ENCODE measurements around the gene CBFA2T2. TPM values are rescaled to one million over a fixed set of nuclear protein-coding genes. Genes with fewer than 3 reads are reported as not detected.
"Not testable (repeated sequence)": the region's sequence is repeated elsewhere in the genome, so short reads cannot be mapped to it uniquely, and the experiment has no call there.

The CBFA2T2 gene
- total RNA-seq, 2 donors from 2014 or later, result 20.9 to 23.8 TPM

DNA sequence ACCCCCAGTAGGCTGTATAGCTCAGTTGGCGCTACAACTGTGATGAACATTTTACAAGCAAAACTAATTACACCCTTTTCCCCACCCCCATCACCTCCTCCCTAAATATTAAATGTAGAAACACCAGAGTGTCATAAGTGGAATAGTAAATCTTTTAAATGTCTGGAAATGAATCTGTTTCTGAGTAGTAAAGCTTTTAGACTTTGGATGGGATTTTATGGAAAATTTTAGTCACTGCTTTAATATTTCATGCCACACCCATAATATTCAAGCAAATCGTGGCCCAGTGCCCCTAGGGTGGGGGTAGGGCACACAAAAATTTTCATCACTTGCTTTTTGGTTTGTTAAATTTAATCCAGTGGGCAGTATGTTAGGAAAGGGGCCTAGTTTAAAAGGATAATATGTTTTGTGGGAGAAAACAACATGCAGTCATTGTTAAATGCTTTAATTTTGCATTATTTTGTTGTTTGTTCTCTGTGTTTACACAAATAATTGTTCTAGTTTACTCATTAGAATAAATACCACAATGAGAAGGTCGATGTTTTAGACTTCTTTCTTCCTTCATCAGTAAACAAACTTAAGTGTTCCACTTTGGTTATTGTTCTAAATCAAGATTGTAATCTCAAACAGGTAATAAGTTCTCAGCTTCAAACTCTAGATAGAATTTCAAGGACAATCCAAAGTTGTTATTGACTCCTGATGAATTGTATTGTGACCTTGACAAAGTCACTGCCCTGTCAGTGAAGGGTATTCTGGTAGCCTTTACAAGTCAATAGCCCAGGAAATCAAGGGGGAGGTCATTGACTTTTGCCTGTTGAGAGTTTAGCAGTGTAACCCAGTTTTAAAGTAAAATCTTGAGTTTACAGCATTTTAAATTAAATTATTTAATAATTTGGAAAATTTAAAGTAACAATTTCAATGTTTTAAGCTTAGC, 79.2 kb downstream of the CBFA2T2 start:
- no peak for TF ChIP-seq CTCF (IDR thresholded peaks at IDR 0.05)
- Histone ChIP-seq H3K4me1 (no peaks in the 10 kb centered on the region), H3K27ac (no peak overlapping the region)

DNA sequence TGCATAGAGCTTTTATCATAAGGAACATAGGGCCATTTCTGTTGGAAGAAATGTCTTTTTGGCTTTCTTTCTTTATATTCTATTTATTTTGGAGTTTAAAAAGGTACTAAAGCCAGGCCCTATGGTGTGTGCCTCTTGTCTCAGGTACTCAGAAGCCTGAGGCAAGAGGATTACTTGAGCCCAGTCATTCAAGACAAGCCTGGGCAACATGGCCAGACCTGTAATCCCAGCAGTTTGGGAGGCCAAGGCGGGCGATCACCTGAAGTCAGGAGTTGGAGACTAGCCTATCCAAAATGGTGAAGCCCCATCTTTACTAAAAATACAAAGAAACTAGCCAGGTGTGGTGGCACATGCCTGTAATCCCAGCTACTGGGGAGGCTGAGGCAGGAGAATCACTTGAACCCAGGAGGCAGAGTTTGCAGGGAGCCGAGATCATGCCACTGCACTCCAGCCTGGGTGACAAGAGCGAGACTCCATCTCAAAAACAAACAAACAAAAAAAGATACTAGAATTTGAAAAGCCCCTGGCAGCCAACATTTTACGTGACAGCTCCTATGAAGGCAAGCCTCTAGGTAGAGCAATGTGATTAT, 80.0 kb downstream of the CBFA2T2 start:
- no peak for TF ChIP-seq CTCF (IDR thresholded peaks at IDR 0.05)
- Histone ChIP-seq H3K9ac (ENCODE audit: low read depth in 2 of 2, low read length in 2 of 2) (no peak overlapping the region), H3K27ac (no peak overlapping the region), H3K4me1 (no peaks in the 10 kb centered on the region), H3K36me3 (no peaks in the 10 kb centered on the region), H3K9me3 (no peaks in the 10 kb centered on the region), H3K4me3 (no peak overlapping the region), H3K27me3 (no peaks in the 10 kb centered on the region)
- no peak for DNase-seq
- intact Hi-C loops (cut with DNase I), result no loop called here

More for the DNA sequence above, 79.2 kb downstream of the CBFA2T2 start:
- Histone ChIP-seq H3K9me3 (no peaks in the 10 kb centered on the region), H3K9ac (ENCODE audit: low read depth in 2 of 2, low read length in 2 of 2) (no peak overlapping the region), H3K36me3 (no peaks in the 10 kb centered on the region), H3K4me3 (no peak overlapping the region), H3K27me3 (no peaks in the 10 kb centered on the region)
- no peak for DNase-seq
- intact Hi-C loops (cut with DNase I), result no loop called here

DNA sequence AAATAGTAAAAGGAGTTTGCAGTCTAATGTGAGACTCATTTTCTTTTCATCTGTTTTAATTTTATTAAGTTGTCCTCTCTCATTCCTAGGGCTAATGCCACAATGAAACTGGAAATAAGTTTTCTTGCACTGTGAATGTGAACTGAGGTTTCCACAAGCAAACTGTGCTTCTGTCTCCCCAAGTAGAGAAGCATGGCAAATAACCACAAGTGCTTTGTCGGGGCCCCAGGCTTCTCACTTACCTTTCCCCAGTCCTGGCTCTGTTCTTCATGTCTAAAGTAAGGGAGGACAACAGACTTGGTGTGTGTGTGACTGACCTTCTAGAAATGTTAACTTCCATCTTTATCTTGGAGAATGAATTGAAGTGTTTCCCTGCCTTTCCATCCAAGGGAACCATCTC, 80.8 kb downstream of the CBFA2T2 start:
- H3K9ac ChIP-seq (ENCODE audit: low read depth in 2 of 2, low read length in 2 of 2), result no peak overlapping the region
- no peaks in the 10 kb centered on the region for H3K9me3 ChIP-seq
- DNase-seq, result no peak
- no peaks in the 10 kb centered on the region for H3K36me3 ChIP-seq
- no peak overlapping the region for H3K27ac ChIP-seq
- intact Hi-C loops (cut with DNase I), result no loop called here
- H3K27me3 ChIP-seq, result no peaks in the 10 kb centered on the region
- H3K4me3 ChIP-seq, result no peak overlapping the region
- no peak for TF ChIP-seq CTCF (IDR thresholded peaks at IDR 0.05)
- H3K4me1 ChIP-seq, result no peaks in the 10 kb centered on the region

DNA sequence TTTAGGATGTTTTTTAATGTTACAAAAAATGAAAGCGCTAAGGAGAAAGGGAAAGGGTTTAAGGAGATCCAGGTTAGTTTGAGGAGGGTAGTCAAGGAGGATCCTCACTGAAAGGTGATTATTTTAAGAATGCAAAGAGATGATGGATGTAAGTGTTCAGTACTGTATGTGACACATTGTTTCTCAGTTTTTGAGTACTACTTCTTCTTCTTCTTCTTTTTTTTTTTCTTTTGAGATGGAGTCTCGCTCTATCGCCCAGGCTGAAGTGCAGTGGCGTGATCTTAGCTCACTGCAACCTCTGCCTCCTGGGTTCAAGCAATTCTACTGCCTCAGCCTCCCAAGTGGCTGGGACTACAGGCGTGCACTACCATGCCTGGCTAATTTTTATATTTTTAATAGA, 83.4 kb downstream of the CBFA2T2 start:
- DNase-seq; H3K36me3 ChIP-seq; intact Hi-C loops (cut with DNase I); H3K9me3 ChIP-seq; H3K9ac ChIP-seq (ENCODE audit: low read depth in 2 of 2, low read length in 2 of 2); H3K27me3 ChIP-seq; H3K4me3 ChIP-seq; H3K27ac ChIP-seq; H3K4me1 ChIP-seq: not testable (repeated sequence)

DNA sequence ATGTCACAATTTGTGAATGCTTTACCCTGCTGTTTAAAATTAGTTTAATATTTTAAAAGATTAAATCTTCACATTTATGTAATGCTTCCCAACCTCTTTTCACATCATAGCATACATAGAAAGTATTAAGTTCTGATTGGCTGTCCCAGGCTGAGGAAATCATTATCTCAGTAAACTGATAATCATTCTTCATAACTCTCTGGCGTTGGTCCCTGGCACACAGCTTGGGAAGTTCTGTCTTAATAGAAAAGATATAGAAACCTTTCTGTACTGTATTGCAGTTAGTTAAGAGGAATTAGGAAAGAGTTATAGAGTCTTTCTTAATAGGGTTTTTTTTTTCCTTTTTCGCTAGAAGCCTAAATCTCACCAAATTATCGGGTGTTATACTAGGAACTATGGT, 85.4 kb downstream of the CBFA2T2 start:
- Histone ChIP-seq H3K4me3 (no peak overlapping the region), H3K36me3 (no peaks in the 10 kb centered on the region), H3K9ac (ENCODE audit: low read depth in 2 of 2, low read length in 2 of 2) (no peak overlapping the region), H3K27me3 (no peaks in the 10 kb centered on the region), H3K4me1 (no peaks in the 10 kb centered on the region), H3K27ac (no peak overlapping the region), H3K9me3 (no peaks in the 10 kb centered on the region)
- no peak for TF ChIP-seq CTCF (IDR thresholded peaks at IDR 0.05)
- intact Hi-C loops (cut with DNase I), result no loop called here
- DNase-seq, result no peak

All from colonic mucosa (tissue), 4 donors.